K562 (cell line): ENCODE data around the gene STK17A. TPM values are rescaled to one million over a fixed set of nuclear protein-coding genes. Genes with fewer than 3 reads are reported as not detected.

ENCODE experiments used
- ASH1L ChIP-seq: fragments of 450-650 bp; IDR thresholded peaks from 2 replicates; pipeline ENCODE4 v1.6.1; 2018; ENCODE audit warnings: borderline replicate concordance, mild to moderate bottlenecking, low read depth; ENCODE audit not compliant: partially characterized antibody
- BCL6 ChIP-seq: fragments of 250-450 bp; sonication (Bioruptor Pico); IDR thresholded peaks from 2 replicates; pipeline ENCODE4 v1.4.0; 2020
- CEBPZ ChIP-seq: fragments of 150-350 bp; IDR thresholded peaks from 2 replicates; pipeline ENCODE4 v1.6.1; 2014; ENCODE audit warnings: low read depth, mild to moderate bottlenecking, low read length, borderline replicate concordance
- HDAC2 ChIP-seq: fragments of 450-650 bp; IDR thresholded peaks from 2 replicates; pipeline ENCODE4 v1.6.1; 2016; ENCODE audit warnings: mild to moderate bottlenecking
- ILF3 ChIP-seq: fragments of 450-650 bp; IDR thresholded peaks from 2 replicates; pipeline ENCODE4 v1.6.1; 2018; ENCODE audit warnings: antibody characterized with exemption, mild to moderate bottlenecking, moderate library complexity, borderline replicate concordance
- LCOR ChIP-seq: sonication (generic); formaldehyde crosslinking; IDR thresholded peaks from 2 replicates; pipeline ENCODE4 v1.8.0; 2022; ENCODE audit warnings: mild to moderate bottlenecking, missing genetic modification reagents
- MEIS2 ChIP-seq: fragments of 450-650 bp; IDR thresholded peaks from 2 replicates; pipeline ENCODE4 v1.6.1; 2014; ENCODE audit warnings: mild to moderate bottlenecking; ENCODE audit not compliant: partially characterized antibody
- MTA3 ChIP-seq: fragments of 450-650 bp; formaldehyde crosslinking; IDR thresholded peaks from 2 replicates; pipeline ENCODE4 v1.6.1; 2017; ENCODE audit warnings: mild to moderate bottlenecking, borderline replicate concordance
- NKRF ChIP-seq: fragments of 450-650 bp; IDR thresholded peaks from 2 replicates; pipeline ENCODE4 v1.6.1; 2016; ENCODE audit warnings: borderline replicate concordance
- NR4A1 ChIP-seq, 2 experiments: fragments of 250-450 bp in 1 of 2; fragments of 450-650 bp in 1 of 2; sonication (Bioruptor Pico) in 1 of 2; IDR thresholded peaks; 2 replicates each; pipeline versions ENCODE4 v1.4.0 to v1.6.1; 2016 to 2020; ENCODE audit warnings: mild to moderate bottlenecking in 2 of 2, missing compliant biosample characterization in 1 of 2, missing genetic modification characterization in 1 of 2, moderate library complexity in 1 of 2
- PHTF2 ChIP-seq: fragments of 250-450 bp; sonication (Bioruptor Pico); IDR thresholded peaks from 2 replicates; pipeline ENCODE4 v1.5.0; 2021; ENCODE audit warnings: mild to moderate bottlenecking
- POLR2A ChIP-seq: fragments of 450-650 bp; conservative IDR thresholded peaks from 2 replicates; pipeline ENCODE4 v1.6.1; 2016
- PTRF ChIP-seq: fragments of 450-650 bp; IDR thresholded peaks from 2 replicates; pipeline ENCODE4 v1.6.1; 2016; ENCODE audit warnings: mild to moderate bottlenecking, missing genetic modification characterization, missing compliant biosample characterization
- TFAP4 ChIP-seq: sonication (generic); formaldehyde crosslinking; IDR thresholded peaks from 2 replicates; pipeline ENCODE4 v1.8.0; 2022; ENCODE audit warnings: missing genetic modification reagents, mild to moderate bottlenecking, moderate library complexity, borderline replicate concordance
- ZNF644 ChIP-seq: fragments of 200-800 bp; sonication (Bioruptor generic); IDR thresholded peaks from 2 replicates; pipeline ENCODE4 v1.6.1; 2016; ENCODE audit warnings: low read depth, missing genetic modification characterization, missing compliant biosample characterization
- ZNF740 ChIP-seq, 3 experiments: fragments of 200-800 bp in 1 of 3; sonication (Bioruptor generic) in 1 of 3; sonication (generic) in 1 of 3; formaldehyde crosslinking in 1 of 3; IDR thresholded peaks; 2 replicates each; pipeline versions ENCODE4 v1.6.1 to v1.8.0; 2016 to 2022; ENCODE audit warnings: mild to moderate bottlenecking in 2 of 3, missing compliant biosample characterization in 2 of 3, missing genetic modification characterization in 2 of 3, missing genetic modification reagents in 1 of 3
- polyA plus RNA-seq, 8 experiments: library from polyadenylated mRNA; depleted of rRNA in 4 of 8; stranded (reverse) in 5 of 8; unstranded in 3 of 8; fragments of >200 nt; fragmentation: Nextera tagmentation in 2 of 8; fragmentation: Illumina TruSeq in 1 of 8; extraction: Ambion mirVana in 2 of 8; extraction: Trizol in 1 of 8; gene quantifications; 2 replicates each; pipeline versions ENCODE4 v1.2.1 to v1.2.3, GENCODE V29; 2011 to 2014; ENCODE audit warnings: inconsistent platforms in 1 of 8, missing spikeins in 1 of 8
- total RNA-seq, 7 experiments: library from RNA; depleted of rRNA in 6 of 7; stranded (reverse); fragments of >200 nt in 6 of 7; fragmentation: Illumina TruSeq in 2 of 7; extraction: Trizol in 2 of 7; gene quantifications; 2 replicates each; pipeline versions ENCODE4 v1.2.1 to v1.2.3, GENCODE V29; 2011 to 2021; ENCODE audit warnings: low replicate concordance in 1 of 7

STK17A gene
- total and polyA plus RNA-seq, 9 of the 15 experiments (the other 6 are each of a cell fraction or from before 2014, with no cell fraction given) = 3.4 to 16.3 (median 13.2) TPM

GRCh38 chr7:43559946-43560335, 23.0 kb upstream of the STK17A start (continued):
- TF ChIP-seq CEBPZ (no peak), MTA3 (no peak), TFAP4 (CRISPR knock-in tag) (no peak), NKRF (no peak), MEIS2 (no peak), ZNF740 (CRISPR knock-in tag; IDR thresholded peaks at IDR 0.05) (no peak), ZNF740 (tag; IDR thresholded peaks at IDR 0.05) (no peak), ZNF644 (tag) (no peak), HDAC2 (no peak), LCOR (CRISPR knock-in tag) (no peak), POLR2A (no peak), PHTF2 (CRISPR knock-in tag) (no peak), ASH1L (no peak), BCL6 (no peak), PTRF (tag) (no peak), ILF3 (no peak), NR4A1 (CRISPR knock-in tag; IDR thresholded peaks at IDR 0.05) (no peak), NR4A1 (tag; IDR thresholded peaks at IDR 0.05) (no peak)
